Upper lobe of right lung (tissue), 1 donor: ENCODE results near the gene DLG4. TPM values are rescaled to one million over a fixed set of nuclear protein-coding genes. Genes with fewer than 3 reads are reported as not detected.
"Not testable (repeated sequence)": the region's sequence is repeated elsewhere in the genome, so short reads cannot be mapped to it uniquely, and the experiment has no call there.

ENCODE experiments used
- ATAC-seq: fragments of 200-7000 bp; cut with Tn5 transposase; one replicate; pipeline ENCODE4 v1.9.1; 2020; ENCODE audit warnings: mild to moderate bottlenecking, moderate library complexity
- DNase-seq: peaks from one replicate; pipeline ENCODE4 v3.0.0-alpha.2; 2020
- H3K27ac ChIP-seq: fragments of 200-600 bp; one replicate; pipeline ENCODE4 v1.8.0; 2022
- H3K27me3 ChIP-seq: fragments of 200-600 bp; one replicate; pipeline ENCODE4 v1.8.0; 2022; ENCODE audit warnings: mild to moderate bottlenecking
- H3K36me3 ChIP-seq: fragments of 200-600 bp; one replicate; pipeline ENCODE4 v1.8.0; 2022
- H3K4me1 ChIP-seq: fragments of 200-600 bp; one replicate; pipeline ENCODE4 v1.8.0; 2022
- H3K4me3 ChIP-seq: fragments of 200-600 bp; one replicate; pipeline ENCODE4 v1.8.0; 2022; ENCODE audit warnings: mild to moderate bottlenecking
- H3K9me3 ChIP-seq: fragments of 200-600 bp; one replicate; pipeline ENCODE4 v1.8.0; 2022
- CTCF ChIP-seq: fragments of 200-600 bp; IDR thresholded peaks from one replicate; pipeline ENCODE4 v1.8.0; 2022; ENCODE audit warnings: antibody characterized with exemption
- intact Hi-C: fragments of 100-400 bp; cut with DNase I; formaldehyde crosslinking; loops from one replicate; pipeline ENCODE4 v1.11.0; 2022
- total RNA-seq: library from RNA; stranded (reverse); fragmentation: NEBNext Ultra II Directional; extraction: Animal tissue kit (Norgen Biotek cat#: 25700); gene quantifications from one replicate; pipeline ENCODE4 v1.2.1, GENCODE V29; 2021
- donor health status: DM: no; HTN: yes; CAD: no; lungs with severe emphysema.

The DLG4 gene
- total RNA-seq, 1 donor from 2014 or later, result 30.7 TPM

- ATAC-seq (no peak), DNase-seq (no peak)
- H3K9me3 ChIP-seq, result no peaks in the 10 kb centered on the region
- H3K36me3 ChIP-seq, result no peaks in the 10 kb centered on the region
- no peak overlapping the region for H3K27ac ChIP-seq
- intact Hi-C loops, result no loop called here
- no peak for TF ChIP-seq CTCF
- no peak overlapping the region for H3K4me3 ChIP-seq
- H3K4me1 ChIP-seq, result no peaks in the 10 kb centered on the region
- H3K27me3 ChIP-seq, result no peaks in the 10 kb centered on the region
Measured at GRCh38 chr17:7184647-7185046, 35.0 kb downstream of the DLG4 start.

GRCh38 chr17:7184091-7184488 is 35.5 kb downstream of the DLG4 start:
- intact Hi-C loops, result no loop called here
- no peak overlapping the region for H3K27ac ChIP-seq
- no peaks in the 10 kb centered on the region for H3K36me3 ChIP-seq
- H3K4me3 ChIP-seq, result no peak overlapping the region
- H3K4me1 ChIP-seq, result no peaks in the 10 kb centered on the region
- no peak for TF ChIP-seq CTCF
- DNase-seq (peak; percentile 87), ATAC-seq (peak; percentile 79)
- H3K27me3 ChIP-seq, result no peaks in the 10 kb centered on the region
- H3K9me3 ChIP-seq, result no peaks in the 10 kb centered on the region

GRCh38 chr17:7183433-7184090 is 36.1 kb downstream of the DLG4 start:
- ATAC-seq, result no peak
- no peak for TF ChIP-seq CTCF
- DNase-seq, result no peak
- Histone ChIP-seq H3K27me3 (no peaks in the 10 kb centered on the region), H3K9me3 (no peaks in the 10 kb centered on the region), H3K4me3 (no peak overlapping the region), H3K4me1 (no peaks in the 10 kb centered on the region), H3K36me3 (no peaks in the 10 kb centered on the region), H3K27ac (no peak overlapping the region)
- intact Hi-C loops, result no loop called here

GRCh38 chr17:7182101-7182500 is 37.5 kb downstream of the DLG4 start:
- peaks cover 11% of the 10 kb centered on the region for H3K4me1 ChIP-seq
- intact Hi-C loops, H3K4me3 ChIP-seq, H3K36me3 ChIP-seq, DNase-seq, H3K9me3 ChIP-seq, ATAC-seq, H3K27me3 ChIP-seq, H3K27ac ChIP-seq: not testable (repeated sequence)

- no peak for TF ChIP-seq CTCF
- Histone ChIP-seq H3K4me1 (peaks cover 12% of the 10 kb centered on the region), H3K9me3 (no peaks in the 10 kb centered on the region), H3K36me3 (no peaks in the 10 kb centered on the region), H3K27me3 (no peaks in the 10 kb centered on the region), H3K27ac (no peak within 1 kb of the TSS), H3K4me3 (no peak within 1 kb of the TSS)
- DNase-seq (no peak), ATAC-seq (no peak)
- intact Hi-C loops, result no loop called here
Measured at GRCh38 chr17:7179317-7180254, 40.0 kb downstream of the DLG4 start, which contains the start of gene ASGR1. Gene ASGR1, minus strand, starts transcription at chr17:7179370. Its CDS starts 807 bp downstream, at chr17:7178563.

GRCh38 chr17:7178973-7179316 is 40.7 kb downstream of the DLG4 start:
- no peaks in the 10 kb centered on the region for H3K36me3 ChIP-seq
- DNase-seq (no peak), ATAC-seq (no peak)
- no peak overlapping the region for H3K4me3 ChIP-seq
- no peak for TF ChIP-seq CTCF
- peaks cover 12% of the 10 kb centered on the region for H3K4me1 ChIP-seq
- H3K27ac ChIP-seq, result no peak overlapping the region
- no peaks in the 10 kb centered on the region for H3K9me3 ChIP-seq
- H3K27me3 ChIP-seq, result no peaks in the 10 kb centered on the region
- intact Hi-C loops, result no loop called here
